ENCODE measurements around the gene ISCU.

Gene ISCU

GRCh38 chr12:108562348-108563135 is at the start of gene ISCU:
ISCU (plus strand) TSS chr12:108562596; CDS start chr12:108562623, 27 bp downstream.
- DNase-seq: peak; percentile 96

- DNase-seq: no peak
Observed at GRCh38 chr12:108514468-108514972, 47.9 kb upstream of the ISCU start.

GRCh38 chr12:108514973-108515814 is 47.2 kb upstream of the ISCU start, which contains the start of gene FICD:
FICD (plus strand) TSS chr12:108515277; CDS start chr12:108516973, 1,696 bp downstream.
- DNase-seq: peak; percentile 99 to 100

- DNase-seq: no peak
Observed at GRCh38 chr12:108515916-108516315, 46.5 kb upstream of the ISCU start.

- no peak for DNase-seq
Observed at GRCh38 chr12:108516511-108517275, 45.7 kb upstream of the ISCU start.

- DNase-seq: no peak
Observed at GRCh38 chr12:108517288-108518100, 44.9 kb upstream of the ISCU start.

GRCh38 chr12:108518101-108518715 is 44.2 kb upstream of the ISCU start:
- DNase-seq: no peak

- DNase-seq: no peak
Observed at GRCh38 chr12:108518716-108519496, 43.5 kb upstream of the ISCU start.

GRCh38 chr12:108519558-108519957 is 42.8 kb upstream of the ISCU start:
- no peak for DNase-seq

GRCh38 chr12:108523365-108523764 is 39.0 kb upstream of the ISCU start:
- DNase-seq: no peak

GRCh38 chr12:108525681-108526080 is 36.7 kb upstream of the ISCU start:
- DNase-seq: no peak

- DNase-seq: no peak
Observed at GRCh38 chr12:108526482-108527165, 35.8 kb upstream of the ISCU start.

- DNase-seq: no peak
Observed at GRCh38 chr12:108527166-108527496, 35.3 kb upstream of the ISCU start.

GRCh38 chr12:108530161-108530560 is 32.2 kb upstream of the ISCU start:
- DNase-seq: no peak

GRCh38 chr12:108531929-108532848 is 30.2 kb upstream of the ISCU start:
- peak; percentile 38 to 40 for DNase-seq

- no peak for DNase-seq
Observed at GRCh38 chr12:108538146-108538545, 24.2 kb upstream of the ISCU start.

- DNase-seq: no peak
Observed at GRCh38 chr12:108538616-108539195, 23.7 kb upstream of the ISCU start.

- no peak for DNase-seq
Observed at GRCh38 chr12:108542320-108542719, 20.1 kb upstream of the ISCU start.

- no peak for DNase-seq
Observed at GRCh38 chr12:108543652-108544051, 18.7 kb upstream of the ISCU start.
